IMR-90 (cell line): ENCODE data around the gene WDR45B. TPM values are rescaled to one million over a fixed set of nuclear protein-coding genes. Genes with fewer than 3 reads are reported as not detected.

Experiments used
- ATAC-seq: fragments of 200-7000 bp; cut with Tn5 transposase; 2 replicates; pipeline ENCODE4 v1.9.1; 2020; ENCODE audit warnings: low read depth, mild to moderate bottlenecking, moderate library complexity
- BruUV-seq: library from RNA; stranded (reverse); fragments of 400-500 nt; replicated peaks from 2 replicates; lab custom pipeline; 2021; lab: Mats Ljungman, UMichigan
- CTCF ChIA-PET: fragments of 300-600 bp; formaldehyde crosslinking; extraction: SDS; loops from one replicate; lab custom pipeline; 2021; ENCODE audit warnings: antibody characterized with exemption; lab: Yijun Ruan, JAX
- POLR2A ChIA-PET: fragments of 300-600 bp; sonication (Branson Sonifier 250); formaldehyde crosslinking; loops from one replicate; lab custom pipeline; 2022; ENCODE audit warnings: antibody characterized with exemption; ENCODE audit not compliant: unreplicated experiment; lab: Charles Lee
- DNase-seq: peaks from one replicate; pipeline ENCODE4 v3.0.0; 2013
- H2AFZ ChIP-seq: replicated peaks from 2 replicates; pipeline ENCODE3; 2013; ENCODE audit warnings: low read length, mild to moderate bottlenecking; ENCODE audit not compliant: poor library complexity
- H2AK5ac ChIP-seq: 2 replicates; pipeline ENCODE4 v1.6.1; 2013; ENCODE audit warnings: low read depth, low read length, inconsistent platforms
- H2AK9ac ChIP-seq: replicated peaks from 2 replicates; pipeline ENCODE3; 2013; ENCODE audit warnings: mild to moderate bottlenecking, low read depth, low read length, moderate library complexity; ENCODE audit not compliant: poor library complexity
- H2BK120ac ChIP-seq: 2 replicates; pipeline ENCODE4 v1.6.1; 2013; ENCODE audit warnings: low read depth, low read length, inconsistent platforms
- H2BK15ac ChIP-seq: 3 replicates; pipeline ENCODE4 v1.6.1; 2013; ENCODE audit warnings: low read depth, low read length, inconsistent platforms
- H2BK20ac ChIP-seq: 2 replicates; pipeline ENCODE4 v1.6.1; 2013; ENCODE audit warnings: low read depth, mild to moderate bottlenecking, inconsistent platforms, low read length, moderate library complexity
- H2BK5ac ChIP-seq: 2 replicates; pipeline ENCODE4 v1.6.1; 2013; ENCODE audit warnings: mild to moderate bottlenecking, low read depth, low read length, inconsistent platforms; ENCODE audit not compliant: poor library complexity, severe bottlenecking
- H3K14ac ChIP-seq: replicated peaks from 2 replicates; pipeline ENCODE4 v1.6.1; 2013; ENCODE audit warnings: low read depth, low read length, inconsistent platforms
- H3K18ac ChIP-seq: 2 replicates; pipeline ENCODE4 v1.6.1; 2013; ENCODE audit warnings: low read depth, low read length, control low read depth
- H3K23ac ChIP-seq: 2 replicates; pipeline ENCODE4 v1.6.1; 2013; ENCODE audit warnings: low read depth, low read length, inconsistent platforms
- H3K27ac ChIP-seq: 2 replicates; pipeline ENCODE4 v1.5.1; 2013; ENCODE audit warnings: mild to moderate bottlenecking, control low read depth, low read length; ENCODE audit not compliant: insufficient read depth
- H3K27me3 ChIP-seq: 2 replicates; pipeline ENCODE4 v1.6.1; 2013; ENCODE audit warnings: low read length; ENCODE audit not compliant: control insufficient read depth, insufficient read depth
- H3K36me3 ChIP-seq: 2 replicates; pipeline ENCODE4 v1.6.1; 2013; ENCODE audit warnings: low read length, mixed read lengths; ENCODE audit not compliant: control insufficient read depth, insufficient read depth
- H3K4ac ChIP-seq: 2 replicates; pipeline ENCODE4 v1.6.1; 2013; ENCODE audit warnings: low read depth, low read length, inconsistent platforms
- H3K4me1 ChIP-seq: 2 replicates; pipeline ENCODE4 v1.6.1; 2013; ENCODE audit warnings: low read length, mixed read lengths; ENCODE audit not compliant: control insufficient read depth, insufficient read depth
- H3K4me2 ChIP-seq: 2 replicates; pipeline ENCODE4 v1.6.1; 2013; ENCODE audit warnings: low read depth, mild to moderate bottlenecking, control low read depth, low read length, moderate library complexity
- H3K4me3 ChIP-seq: 2 replicates; pipeline ENCODE4 v1.5.1; 2013; ENCODE audit warnings: low read depth, mild to moderate bottlenecking, control low read depth, low read length, moderate library complexity; ENCODE audit not compliant: insufficient read depth
- H3K56ac ChIP-seq: 2 replicates; pipeline ENCODE4 v1.6.1; 2013; ENCODE audit warnings: low read length, inconsistent platforms; ENCODE audit not compliant: insufficient read depth; ENCODE audit errors: extremely low read depth
- H3K79me1 ChIP-seq, 2 experiments: 2 replicates each; pipeline ENCODE4 v1.6.1; 2013; ENCODE audit warnings: low read length in 2 of 2, inconsistent platforms in 1 of 2, low read depth in 1 of 2
- H3K9ac ChIP-seq: 2 replicates; pipeline ENCODE4 v1.6.1; 2013; ENCODE audit warnings: low read depth, low read length, control low read depth
- H3K9me1 ChIP-seq: 2 replicates; pipeline ENCODE4 v1.6.1; 2013; ENCODE audit warnings: low read length, inconsistent platforms; ENCODE audit not compliant: insufficient read depth
- H3K9me3 ChIP-seq: 2 replicates; pipeline ENCODE4 v1.6.1; 2013; ENCODE audit warnings: low read length; ENCODE audit not compliant: control insufficient read depth, insufficient read depth
- H4K20me1 ChIP-seq: 2 replicates; pipeline ENCODE4 v1.6.1; 2013; ENCODE audit warnings: low read length, inconsistent platforms; ENCODE audit not compliant: insufficient read depth
- H4K5ac ChIP-seq: 2 replicates; pipeline ENCODE4 v1.6.1; 2013; ENCODE audit warnings: mild to moderate bottlenecking, low read depth, low read length, control low read depth
- H4K8ac ChIP-seq, 2 experiments: 2 replicates each; pipeline ENCODE4 v1.6.1; 2013; ENCODE audit warnings: low read depth in 2 of 2, low read length in 2 of 2, control low read depth in 1 of 2, inconsistent platforms in 1 of 2
- H4K91ac ChIP-seq: 2 replicates; pipeline ENCODE4 v1.6.1; 2013; ENCODE audit warnings: low read depth, low read length, inconsistent platforms; ENCODE audit not compliant: insufficient read depth
- BHLHE40 ChIP-seq: fragments of 150-350 bp; IDR thresholded peaks from 2 replicates; pipeline ENCODE4 v1.6.1; 2016; ENCODE audit warnings: mild to moderate bottlenecking, low read depth, low read length
- CHD1 ChIP-seq: IDR thresholded peaks from 2 replicates; pipeline ENCODE4 v1.6.1; 2012; ENCODE audit warnings: low read depth, low read length, improper control_type of control experiment
- ELK1 ChIP-seq: fragments of 150-350 bp; IDR thresholded peaks from 2 replicates; pipeline ENCODE4 v1.6.1; 2016; ENCODE audit warnings: low read depth, mild to moderate bottlenecking, low read length, moderate library complexity, borderline replicate concordance
- MAFK ChIP-seq: IDR thresholded peaks from 2 replicates; pipeline ENCODE4 v1.6.1; 2012; ENCODE audit warnings: low read depth, low read length, improper control_type of control experiment
- MAZ ChIP-seq: IDR thresholded peaks from 2 replicates; pipeline ENCODE4 v1.6.1; 2012; ENCODE audit warnings: low read depth, mild to moderate bottlenecking, low read length, improper control_type of control experiment, moderate library complexity, borderline replicate concordance
- MXI1 ChIP-seq: IDR thresholded peaks from 2 replicates; pipeline ENCODE4 v1.6.1; 2012; ENCODE audit warnings: low read depth, mild to moderate bottlenecking, low read length, moderate library complexity, borderline replicate concordance
- POLR2A ChIP-seq: IDR thresholded peaks from 2 replicates; pipeline ENCODE4 v1.6.1; 2012; ENCODE audit warnings: mild to moderate bottlenecking, low read depth, low read length
- RAD21 ChIP-seq: IDR thresholded peaks from 2 replicates; pipeline ENCODE4 v1.6.1; 2012; ENCODE audit warnings: low read length, improper control_type of control experiment
- RCOR1 ChIP-seq: IDR thresholded peaks from 2 replicates; pipeline ENCODE4 v1.6.1; 2012; ENCODE audit warnings: mild to moderate bottlenecking, low read length, improper control_type of control experiment; ENCODE audit not compliant: insufficient replicate concordance
- RFX5 ChIP-seq: IDR thresholded peaks from 2 replicates; pipeline ENCODE4 v1.8.0; 2012; ENCODE audit warnings: low read depth, mild to moderate bottlenecking, low read length, moderate library complexity
- SMC3 ChIP-seq: fragments of 150-350 bp; IDR thresholded peaks from 2 replicates; pipeline ENCODE4 v1.6.1; 2016; ENCODE audit warnings: low read depth, mild to moderate bottlenecking, antibody characterized with exemption, low read length, moderate library complexity
- WGBS, 2 experiments: methylation state at CpG; one replicate each; pipeline versions ENCODE4 v1.1.5 to v1.1.7; 2013; ENCODE audit warnings: missing lambda C conversion rate in 2 of 2; ENCODE audit not compliant: insufficient read length in 1 of 2; ENCODE audit errors: extremely low coverage in 2 of 2; 5-methylcytosine and 5-hydroxymethylcytosine counted together
- dilution Hi-C: fragments of 300-500 bp; cut with HindIII; formaldehyde crosslinking; loops from one replicate; pipeline ENCODE4 v1.14.3; 2018; ENCODE audit warnings: low sequenced_read_pairs; ENCODE audit not compliant: unreplicated experiment
- in situ Hi-C: fragments of 300-500 bp; cut with MboI; formaldehyde crosslinking; loops from 3 replicates; pipeline ENCODE4 v1.14.3; 2019; ENCODE audit warnings: low sequenced_read_pairs, inconsistent platforms, mixed read lengths
- intact Hi-C: fragments of 100-400 bp; cut with micrococcal nuclease; formaldehyde crosslinking; loops from 2 replicates; pipeline ENCODE4 v1.10.0; 2022
- polyA plus RNA-seq, 3 experiments: library from polyadenylated mRNA; depleted of rRNA; stranded (reverse); fragments of >200 nt; gene quantifications; 2 replicates each; pipeline ENCODE4 v1.2.3, GENCODE V29; 2012; ENCODE audit warnings: low replicate concordance in 1 of 3
- total RNA-seq: library from RNA; depleted of rRNA; stranded (reverse); fragments of >200 nt; gene quantifications from 2 replicates; pipeline ENCODE4 v1.2.3, GENCODE V29; 2012

Gene WDR45B
- total and polyA plus RNA-seq, 2 of the 4 experiments (the other 2 are of a cell fraction), result 98.2 to 110 TPM

- H3K79me1 ChIP-seq, result peaks cover 0 to 3% of the 10 kb centered on the region in 2 experiments; a peak in 1 of 4 replicates
- H3K18ac ChIP-seq, result no peak overlapping the region
- DNase-seq (no peak), ATAC-seq (no peak)
- H2AK5ac ChIP-seq, result no peak overlapping the region
- H3K23ac ChIP-seq, result no peak overlapping the region
- intact Hi-C loops, result no loop called here
- H2BK15ac ChIP-seq, result no peak overlapping the region
- no peak overlapping the region for H4K91ac ChIP-seq
- TF ChIP-seq POLR2A (no peak), ELK1 (no peak), MXI1 (no peak), CHD1 (no peak), BHLHE40 (no peak), MAZ (no peak), RCOR1 (no peak), MAFK (no peak), SMC3 (no peak), RFX5 (no peak), RAD21 (no peak)
- POLR2A ChIA-PET, result no interaction called here
- H2AFZ ChIP-seq, result no peak overlapping the region
- no peak overlapping the region for H3K4me3 ChIP-seq
- H3K4me1 ChIP-seq, result no peaks in the 10 kb centered on the region; the same call in 1 of the 2 replicates
- H3K27ac ChIP-seq, result no peak overlapping the region
- H3K4me2 ChIP-seq, result no peak overlapping the region
- no TSS peak for BruUV-seq
- no peak overlapping the region for H3K4ac ChIP-seq
- H4K5ac ChIP-seq, result no peak overlapping the region
- in situ Hi-C loops, result no loop called here
- no peak overlapping the region for H4K8ac ChIP-seq
- no peak overlapping the region for H2BK120ac ChIP-seq
- no peak overlapping the region for H2AK9ac ChIP-seq
- peaks cover 2% of the 10 kb centered on the region; the same call in 1 of the 2 replicates for H3K9me1 ChIP-seq
- H3K56ac ChIP-seq, result no peak overlapping the region
- no peak overlapping the region for H3K9ac ChIP-seq
- H3K36me3 ChIP-seq, result no peaks in the 10 kb centered on the region
- dilution Hi-C loops, result no loop called here
- H3K9me3 ChIP-seq, result peaks cover 5% of the 10 kb centered on the region
- H3K27me3 ChIP-seq, result no peaks in the 10 kb centered on the region
- no peak overlapping the region for H3K14ac ChIP-seq
- WGBS, 2 experiments, result 90% methylated on average over 14 of the region's 23 CpGs; no CpG with 5 or more reads in 1 of the 2 experiments
- H2BK20ac ChIP-seq, result no peak overlapping the region
- H2BK5ac ChIP-seq, result no peak overlapping the region
- peaks cover 3% of the 10 kb centered on the region; the same call in 1 of the 2 replicates for H4K20me1 ChIP-seq
- CTCF ChIA-PET, result no interaction called here
These were observed 29.2 kb upstream of the WDR45B start for GRCh38 chr17:82677353-82677925.
